GM21360 (cell line): ENCODE results near the gene PTPN3.
"Not testable (repeated sequence)": the region's sequence is repeated elsewhere in the genome, so short reads cannot be mapped to it uniquely, and the experiment has no call there.

ENCODE experiments used
- ATAC-seq: cut with Tn5 transposase; IDR thresholded peaks from one replicate; pipeline ENCODE4 v1.9.1; 2021; ENCODE audit warnings: mild to moderate bottlenecking, moderate library complexity; ENCODE audit not compliant: unreplicated experiment

Gene PTPN3

GRCh38 chr9:109403116-109403515 is 95.0 kb downstream of the PTPN3 start:
- no peak for ATAC-seq

- no peak for ATAC-seq
These were observed 96.2 kb downstream of the PTPN3 start for GRCh38 chr9:109401990-109402318.

GRCh38 chr9:109401169-109401989 is 96.7 kb downstream of the PTPN3 start:
- ATAC-seq: peak; percentile 39

- ATAC-seq: peak; percentile 54
These were observed 98.8 kb downstream of the PTPN3 start for GRCh38 chr9:109399258-109399767.

GRCh38 chr9:109391176-109391575 is 106.9 kb downstream of the PTPN3 start:
- ATAC-seq: no peak

- ATAC-seq: no peak
These were observed 110.3 kb downstream of the PTPN3 start for GRCh38 chr9:109387856-109388255.

- ATAC-seq: no peak
These were observed 110.9 kb downstream of the PTPN3 start for GRCh38 chr9:109387206-109387605.

GRCh38 chr9:109385499-109385898 is 112.6 kb downstream of the PTPN3 start:
- ATAC-seq: no peak

- no peak for ATAC-seq
These were observed 114.2 kb downstream of the PTPN3 start for GRCh38 chr9:109383947-109384346.

GRCh38 chr9:109383356-109383755 is 114.8 kb downstream of the PTPN3 start:
- ATAC-seq: no peak

GRCh38 chr9:109382585-109382984 is 115.5 kb downstream of the PTPN3 start:
- no peak for ATAC-seq

GRCh38 chr9:109382182-109382581 is 115.9 kb downstream of the PTPN3 start:
- ATAC-seq: no peak

GRCh38 chr9:109381011-109381729 is 116.9 kb downstream of the PTPN3 start:
- peak; percentile 78 for ATAC-seq

- no peak for ATAC-seq
These were observed 118.6 kb downstream of the PTPN3 start for GRCh38 chr9:109379513-109379912.

- ATAC-seq: no peak
These were observed 119.8 kb downstream of the PTPN3 start for GRCh38 chr9:109378316-109378715.

- no peak for ATAC-seq
These were observed 125.9 kb downstream of the PTPN3 start for GRCh38 chr9:109372246-109372645.

- no peak for ATAC-seq
These were observed 126.7 kb downstream of the PTPN3 start for GRCh38 chr9:109371374-109371773.

GRCh38 chr9:109369285-109369684 is 128.8 kb downstream of the PTPN3 start:
- peak; percentile 88 for ATAC-seq

- no peak for ATAC-seq
These were observed 137.3 kb downstream of the PTPN3 start for GRCh38 chr9:109360771-109361170.

GRCh38 chr9:109358968-109359603 is 139.0 kb downstream of the PTPN3 start:
- ATAC-seq: not testable (repeated sequence)

GRCh38 chr9:109355564-109356297 is 142.4 kb downstream of the PTPN3 start:
- ATAC-seq: no peak
